ENCODE data around the gene ANKS3.

ANKS3 gene, protein sequence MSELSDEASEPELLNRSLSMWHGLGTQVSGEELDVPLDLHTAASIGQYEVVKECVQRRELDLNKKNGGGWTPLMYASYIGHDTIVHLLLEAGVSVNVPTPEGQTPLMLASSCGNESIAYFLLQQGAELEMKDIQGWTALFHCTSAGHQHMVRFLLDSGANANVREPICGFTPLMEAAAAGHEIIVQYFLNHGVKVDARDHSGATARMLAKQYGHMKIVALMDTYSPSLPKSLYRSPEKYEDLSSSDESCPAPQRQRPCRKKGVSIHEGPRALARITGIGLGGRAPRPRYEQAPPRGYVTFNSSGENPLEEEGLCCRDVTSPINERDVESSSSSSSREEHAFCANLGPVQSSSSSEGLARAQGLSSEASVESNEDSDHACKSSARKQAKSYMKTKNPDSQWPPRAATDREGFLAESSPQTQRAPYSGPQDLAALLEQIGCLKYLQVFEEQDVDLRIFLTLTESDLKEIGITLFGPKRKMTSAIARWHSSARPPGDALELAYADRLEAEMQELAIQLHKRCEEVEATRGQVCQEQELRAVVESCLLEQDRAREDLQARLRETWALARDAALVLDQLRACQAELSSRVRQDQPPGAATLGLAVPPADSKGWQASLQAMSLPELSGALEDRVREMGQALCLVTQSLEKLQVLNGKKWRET

DNA sequence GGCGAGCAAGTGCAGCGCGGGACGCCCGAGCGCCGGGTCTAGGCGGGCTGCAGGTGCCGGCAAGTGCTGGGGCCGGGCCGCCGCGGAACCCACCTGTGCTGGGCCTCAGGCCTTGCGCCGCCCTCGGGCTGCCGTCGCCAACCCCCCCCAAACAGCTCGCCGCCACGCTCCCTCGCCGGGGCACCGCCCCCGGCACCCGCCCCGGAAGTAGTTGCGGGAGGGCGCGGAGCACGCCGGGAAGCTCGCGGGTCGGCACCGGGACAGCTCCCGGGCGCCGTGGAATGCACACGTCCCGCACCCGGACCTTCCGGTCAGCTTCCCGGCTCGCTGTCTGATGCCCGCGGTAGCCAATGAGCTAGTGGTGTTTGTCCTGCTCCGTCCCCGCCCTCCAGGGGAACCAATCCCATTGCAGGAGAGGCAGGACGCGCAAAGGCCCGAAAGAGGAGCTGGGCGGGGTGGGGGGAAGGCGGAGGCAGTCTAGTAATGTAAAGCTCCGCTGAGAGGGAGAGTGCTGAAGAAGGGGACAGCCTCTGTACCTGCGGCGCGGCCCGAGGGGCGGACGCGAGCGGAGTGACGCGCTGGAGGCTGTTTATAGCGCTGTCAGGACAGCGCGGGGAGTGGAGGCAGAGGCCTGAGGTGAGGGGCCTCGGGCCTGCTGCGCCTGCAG is at the start of gene ANKS3, which contains the start of gene DNAAF8:
TSS of gene ANKS3 (minus strand) at position 209 of the 667 bp plus-strand sequence. CDS start 4,122 bp downstream, outside the sequence.
TSS of gene DNAAF8 (plus strand) at position 475 of the 667 bp plus-strand sequence. CDS start 1,978 bp downstream, outside the sequence.
- DNase-seq = peak; percentile 82

DNA sequence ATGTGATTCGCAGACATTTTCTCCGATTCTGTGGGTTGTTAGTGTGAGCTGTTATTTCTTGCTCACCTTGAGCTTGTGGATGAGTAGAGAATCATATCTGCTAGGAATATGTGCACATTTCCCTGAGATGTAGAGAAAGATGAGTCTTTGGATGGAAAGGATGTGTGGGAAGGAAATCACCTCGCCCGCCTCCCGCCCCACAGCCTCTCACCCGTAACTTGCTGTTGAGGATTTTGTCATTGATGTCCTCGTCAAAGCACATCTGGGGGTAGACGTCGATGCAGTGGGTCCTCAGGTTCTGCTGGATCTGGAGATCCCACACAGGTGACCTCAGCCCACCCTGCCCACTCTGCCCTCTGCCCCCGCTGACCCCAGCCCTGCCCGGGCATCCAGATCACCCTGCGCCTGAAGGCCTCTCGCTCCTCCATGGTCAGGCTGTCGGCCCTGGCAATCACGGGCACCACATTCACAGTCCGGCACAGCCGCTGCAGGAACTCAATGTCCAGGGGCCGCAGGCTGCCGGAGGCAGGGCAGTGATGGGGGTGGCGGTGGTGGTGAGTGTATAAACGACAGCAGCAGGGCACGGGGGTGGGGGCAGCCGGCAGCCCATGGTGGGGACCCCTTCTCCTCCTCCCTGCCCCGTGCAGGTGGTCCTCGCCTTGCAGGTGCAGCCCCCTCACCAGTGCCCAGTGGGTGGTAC is 49.3 kb upstream of the ANKS3 start:
- DNase-seq = no peak

DNA sequence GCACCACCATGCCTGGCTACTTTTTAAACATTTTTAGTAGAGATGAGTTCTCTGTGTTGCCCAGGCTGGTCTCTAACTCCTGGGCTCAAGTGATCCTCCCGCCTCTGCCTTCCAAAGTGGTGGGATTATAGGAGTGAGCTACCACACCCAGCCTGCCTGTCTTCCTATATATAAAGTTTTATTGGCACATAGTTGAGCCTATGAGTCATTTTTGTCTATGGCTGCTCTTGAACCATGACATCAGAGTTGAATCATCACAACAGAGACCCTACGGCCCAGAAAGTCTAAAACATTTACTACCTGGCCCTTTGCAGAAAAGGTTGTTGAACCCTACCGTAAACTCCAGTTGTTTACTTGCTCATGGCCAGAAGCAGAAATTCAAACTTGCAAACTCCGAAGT is 46.2 kb upstream of the ANKS3 start:
- DNase-seq = no peak

DNA sequence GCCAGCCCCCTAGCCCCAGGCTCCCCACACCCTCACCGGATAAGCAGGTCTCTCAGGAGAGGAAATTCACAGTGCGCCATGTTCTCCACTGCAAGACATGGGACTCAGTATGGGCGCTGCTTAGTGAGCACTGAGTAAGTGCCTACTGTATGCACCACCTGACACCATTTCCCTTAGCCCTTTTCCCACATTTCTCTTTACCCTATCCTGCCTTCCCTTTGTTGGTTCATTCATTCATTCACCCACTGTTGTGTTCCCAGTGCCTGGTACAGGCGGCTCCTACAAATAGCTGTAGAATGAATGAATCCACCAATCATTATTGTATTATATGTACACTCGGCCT is 44.0 kb upstream of the ANKS3 start:
- no peak for DNase-seq

DNA sequence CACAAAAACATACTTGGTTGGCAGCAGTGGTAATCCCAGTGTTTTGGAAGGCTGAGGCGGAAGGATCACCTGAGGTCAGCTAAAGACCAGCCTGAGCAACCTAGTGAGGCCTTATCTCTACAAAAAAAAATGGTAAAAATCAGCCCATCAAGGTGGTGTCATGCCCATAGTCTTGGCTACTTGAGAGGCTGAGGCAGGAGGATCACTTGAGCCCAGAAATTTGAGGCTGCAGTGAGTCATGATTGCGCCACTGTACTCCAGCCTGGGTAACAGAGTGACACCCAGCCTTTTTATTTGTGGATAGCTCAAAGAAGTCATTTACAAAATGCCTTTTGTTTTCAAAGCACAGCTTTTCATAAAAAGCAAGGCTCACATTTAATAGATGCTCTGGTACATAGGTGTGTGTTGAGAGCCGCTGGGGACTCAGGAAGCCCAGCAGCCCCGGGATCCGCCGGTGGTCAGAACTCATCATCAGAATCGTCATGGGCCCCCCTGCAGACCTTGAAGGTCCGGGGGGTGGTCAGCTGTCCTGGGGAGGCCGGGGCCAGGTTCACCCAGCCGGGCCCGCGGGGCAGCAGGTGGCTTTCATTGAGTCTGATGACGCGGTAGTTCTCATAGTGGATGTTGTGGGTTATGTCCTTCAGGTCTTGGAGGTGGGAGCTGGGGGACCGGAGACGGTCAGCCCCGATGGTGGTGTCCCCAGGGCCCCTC is 43.4 kb upstream of the ANKS3 start:
- no peak for DNase-seq

DNA sequence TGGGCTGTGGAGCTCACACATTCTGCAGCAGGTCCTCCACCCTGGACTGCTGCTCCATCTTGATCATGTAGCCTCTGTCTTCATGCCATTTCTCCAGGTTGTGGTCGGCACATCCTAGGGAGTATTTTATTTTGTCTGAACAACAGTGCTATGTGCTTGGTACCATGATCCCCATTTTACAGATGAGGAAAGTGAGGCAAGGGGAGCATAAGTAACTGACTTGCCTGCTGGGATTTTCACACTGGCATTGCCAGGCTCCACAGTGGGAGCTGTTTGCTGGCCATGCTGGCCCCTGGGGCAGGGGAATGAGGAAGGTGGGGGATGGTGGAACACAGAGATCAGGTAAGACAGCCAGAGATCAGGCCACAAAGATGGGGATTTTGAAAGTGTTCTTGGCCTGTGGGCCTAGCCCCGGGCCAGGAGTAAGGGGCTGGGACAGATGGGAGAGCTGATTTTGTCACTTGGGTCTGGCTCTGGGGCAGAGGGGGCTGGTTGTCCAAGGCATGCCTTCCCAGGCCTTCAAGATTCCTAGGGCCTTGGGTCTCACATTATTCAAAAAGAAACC is 42.2 kb upstream of the ANKS3 start:
- no peak for DNase-seq

DNA sequence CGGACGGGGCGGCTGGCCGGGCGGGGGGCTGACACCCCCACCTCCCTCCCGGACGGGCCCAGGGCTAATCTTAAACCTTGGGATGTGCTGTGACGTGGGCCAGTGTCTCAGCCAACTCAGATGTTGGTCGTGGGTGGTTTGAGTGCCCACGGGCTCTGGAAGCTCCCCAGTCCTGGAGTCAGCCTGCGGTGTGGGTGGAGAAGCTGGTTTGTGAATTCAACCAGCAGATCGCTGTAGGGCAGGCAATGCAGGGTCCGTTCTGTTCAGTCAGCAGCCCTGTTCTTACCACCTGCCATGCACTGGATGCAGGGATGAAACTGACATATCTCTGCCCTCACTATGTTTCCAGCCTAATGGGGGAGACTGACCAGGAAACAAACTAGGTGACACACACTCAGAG is 40.9 kb upstream of the ANKS3 start:
- no peak for DNase-seq

DNA sequence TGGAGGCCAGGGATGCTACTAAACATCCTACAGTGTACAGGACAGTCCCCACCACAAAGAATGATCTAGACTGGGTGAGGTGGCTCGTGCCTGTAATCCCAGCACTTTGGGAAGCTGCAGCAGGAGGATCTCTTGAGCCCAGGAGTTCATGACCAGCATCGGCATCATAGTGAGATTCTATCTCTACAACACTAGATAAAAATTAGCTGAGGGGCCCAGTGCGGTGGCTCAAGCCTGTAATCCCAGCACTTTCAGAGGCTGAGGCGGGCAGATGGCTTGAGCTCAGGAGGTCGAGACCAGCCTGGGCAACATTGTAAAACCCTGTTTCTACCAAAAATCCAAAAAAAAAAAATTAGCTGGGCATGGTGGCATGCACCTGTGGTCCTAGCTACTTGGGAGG is 38.3 kb upstream of the ANKS3 start:
- no peak for DNase-seq

DNA sequence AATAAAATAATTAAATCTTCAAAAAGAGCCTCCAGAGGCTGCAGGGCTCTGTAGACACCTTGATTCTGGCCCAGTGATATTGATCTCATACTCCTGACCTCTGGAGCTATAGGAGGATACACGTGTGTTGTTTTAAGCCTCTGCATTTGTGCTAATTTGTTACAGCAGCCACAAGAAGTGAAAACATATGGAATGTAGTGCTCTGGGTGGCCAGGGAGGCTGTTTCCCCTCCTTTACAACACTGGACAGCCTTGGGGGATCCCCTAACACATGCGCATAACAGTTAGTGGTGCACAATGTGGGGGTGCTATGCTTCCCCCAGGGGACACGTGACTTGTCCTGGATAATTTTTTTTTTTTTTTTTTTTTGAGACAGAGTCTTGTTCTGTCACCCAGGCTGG is 37.6 kb upstream of the ANKS3 start:
- DNase-seq = no peak

DNA sequence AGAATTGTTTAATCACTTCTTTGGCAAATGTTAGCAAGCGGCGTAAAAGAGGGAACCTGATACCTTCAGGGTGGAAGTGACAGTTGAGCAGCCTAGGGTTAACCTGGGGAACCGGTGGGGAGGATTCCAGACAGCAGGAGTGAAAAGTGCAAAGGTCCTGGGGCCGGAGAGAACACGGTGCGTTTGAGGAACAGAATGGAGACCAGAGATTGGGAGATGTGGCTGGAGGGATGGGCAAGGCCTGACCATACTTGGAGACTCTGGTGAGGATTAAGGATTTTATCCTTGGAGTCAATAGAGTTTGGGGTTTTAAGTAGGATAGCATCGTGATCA is 35.2 kb upstream of the ANKS3 start:
- no peak for DNase-seq

DNA sequence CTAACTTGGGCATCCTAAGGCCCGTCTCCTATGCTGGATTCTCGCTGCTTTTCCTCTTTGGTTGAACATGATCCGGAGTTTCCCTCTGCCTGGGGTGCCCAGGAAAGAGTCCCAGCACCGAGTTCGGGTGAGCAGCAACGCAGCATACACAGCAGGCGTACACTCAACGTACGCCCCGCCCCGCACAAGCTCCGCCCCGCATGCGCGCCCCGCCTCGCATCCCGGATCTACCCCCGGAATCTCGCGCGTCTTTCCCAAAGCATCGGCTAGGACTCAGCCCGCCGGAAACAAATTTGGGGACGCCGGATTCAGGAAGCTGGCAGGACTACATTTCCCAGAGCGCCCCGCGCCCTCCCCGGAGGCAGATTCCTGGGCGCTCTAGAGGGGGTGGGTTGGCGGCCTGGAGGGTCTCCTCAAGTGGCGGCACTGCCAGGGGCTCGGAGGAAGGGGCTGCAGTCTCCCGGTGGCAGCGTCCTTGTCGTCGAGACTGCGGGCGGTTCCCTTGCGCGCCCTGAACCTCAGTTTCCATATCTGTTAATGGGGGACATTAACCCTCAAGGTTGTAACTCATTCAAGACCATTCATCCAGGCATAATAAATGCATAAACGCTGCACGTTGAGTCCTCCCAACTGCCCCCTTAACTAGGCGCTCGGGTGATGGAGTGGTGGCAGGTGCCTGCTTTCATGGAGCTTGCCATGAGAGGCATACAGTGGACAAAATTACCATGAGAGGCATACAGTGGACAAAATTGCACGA is 34.7 kb upstream of the ANKS3 start:
- DNase-seq = peak; percentile 82

DNA sequence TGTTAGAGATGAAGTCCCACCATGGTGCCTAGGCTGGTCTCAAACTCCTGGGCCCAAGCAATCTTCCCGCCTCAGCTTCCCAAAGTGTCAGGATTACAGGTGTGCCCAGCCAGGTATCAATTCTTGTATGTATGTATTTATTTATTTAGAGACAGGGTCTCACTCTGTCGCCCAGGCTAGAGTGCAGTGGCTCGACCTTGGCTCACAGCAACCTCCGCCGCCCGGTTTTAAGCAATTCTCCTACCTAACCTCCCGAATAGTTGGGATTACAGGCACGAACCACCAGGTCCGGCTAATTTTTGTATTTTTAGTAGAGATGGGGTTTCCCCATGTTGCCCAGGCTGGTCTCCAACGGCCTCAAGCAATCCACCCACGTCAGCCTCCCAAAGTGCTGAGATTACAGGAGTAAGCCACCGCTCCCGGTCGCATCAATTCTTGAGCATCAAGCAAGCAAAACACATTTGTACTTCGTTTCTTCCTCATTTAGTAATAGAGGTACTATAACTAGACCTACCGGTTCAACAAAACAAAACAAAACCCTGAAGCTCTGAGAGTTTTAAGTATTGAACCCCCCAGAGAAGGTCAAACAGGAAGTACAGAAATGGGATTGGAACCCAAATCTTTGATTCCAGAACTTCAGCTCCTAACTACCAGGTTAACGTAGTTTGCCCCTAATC is 33.9 kb upstream of the ANKS3 start:
- DNase-seq = no peak

DNA sequence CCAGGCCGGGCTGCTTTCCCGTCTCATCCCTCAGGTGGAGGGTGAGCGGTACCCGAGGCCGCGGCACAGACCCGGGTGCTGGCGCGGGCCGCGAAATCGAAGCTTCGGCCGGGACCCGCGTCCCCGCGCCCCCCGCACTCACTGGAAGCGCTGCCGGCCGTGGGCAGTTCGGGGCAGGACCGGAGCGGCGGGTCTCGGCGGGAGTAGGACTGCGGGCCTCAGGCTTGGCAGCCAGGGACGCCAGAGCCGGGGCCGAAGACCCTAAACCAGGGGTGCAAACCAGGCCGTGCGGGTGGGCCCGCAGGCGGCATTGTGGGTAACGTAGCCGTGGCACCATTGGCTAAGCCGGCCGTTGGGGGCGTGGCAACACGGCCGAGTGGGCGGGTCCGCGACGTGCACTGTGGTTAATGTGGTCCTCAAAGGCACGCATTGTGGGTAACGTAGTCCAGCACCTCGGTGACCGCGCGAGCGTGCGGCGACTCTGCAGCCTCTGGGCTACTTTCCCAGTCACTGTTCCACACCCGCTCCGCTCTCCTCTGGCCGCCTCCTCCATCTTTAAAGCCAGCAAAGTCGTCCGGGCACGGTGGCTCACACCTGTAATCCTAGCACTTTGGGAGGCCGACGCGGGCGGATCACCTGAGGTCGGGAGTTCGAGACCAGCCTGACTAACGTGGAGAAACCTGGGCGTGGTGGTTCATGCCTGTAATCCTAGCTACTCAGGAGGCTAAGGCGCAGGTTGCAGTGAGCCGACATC is 33.0 kb upstream of the ANKS3 start, which contains the start of gene ZNF500:
TSS of gene ZNF500 (minus strand) at position 288 of the 754 bp plus-strand sequence. CDS start 1,184 bp downstream, outside the sequence.
- DNase-seq = peak; percentile 89

DNA sequence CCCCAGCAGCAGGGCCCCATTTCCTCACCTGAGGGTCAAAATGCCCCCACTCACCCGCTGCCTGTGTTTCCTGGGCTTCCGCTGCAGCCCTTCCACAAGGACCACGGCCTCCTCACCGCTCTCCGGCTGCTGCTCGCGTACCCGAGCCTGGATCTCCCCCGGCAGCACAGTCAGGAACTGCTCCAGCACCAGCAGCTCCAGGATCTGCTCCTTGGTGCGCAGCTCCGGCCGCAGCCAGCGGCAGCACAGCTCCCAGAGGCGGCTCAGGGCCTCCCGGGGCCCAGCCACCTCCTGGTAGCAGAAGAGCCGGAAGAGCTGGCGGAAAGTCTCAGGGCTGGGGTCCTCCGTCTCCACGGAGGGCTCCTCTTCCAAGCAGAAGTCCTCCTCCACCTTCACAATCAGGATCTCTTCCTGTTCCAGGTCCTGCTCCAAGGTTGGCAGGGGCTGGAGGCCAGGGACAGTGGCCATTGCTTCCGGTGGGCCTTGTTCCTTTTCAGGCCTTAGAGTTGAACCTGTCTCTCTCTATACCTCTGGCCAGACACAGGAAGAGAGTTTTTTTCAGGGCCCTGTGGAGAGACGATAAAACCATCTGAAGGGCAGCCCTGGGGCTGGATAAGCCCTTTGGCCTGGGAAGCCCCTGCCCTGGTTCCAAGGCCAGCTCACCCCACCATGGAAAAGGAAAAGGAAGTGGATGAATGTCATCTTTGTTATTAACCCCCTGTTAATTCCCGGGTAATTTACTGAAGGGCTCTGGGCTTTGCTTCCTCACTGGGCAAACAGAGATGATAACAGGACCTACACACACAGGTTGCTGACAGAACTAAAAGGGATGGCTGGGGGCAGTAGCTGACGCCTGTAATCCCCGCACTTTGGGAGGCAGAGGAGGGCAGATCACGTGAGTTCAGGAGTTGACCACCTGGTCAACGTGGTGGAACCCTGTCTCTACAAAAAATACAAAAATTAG is 31.7 kb upstream of the ANKS3 start:
- no peak for DNase-seq

DNA sequence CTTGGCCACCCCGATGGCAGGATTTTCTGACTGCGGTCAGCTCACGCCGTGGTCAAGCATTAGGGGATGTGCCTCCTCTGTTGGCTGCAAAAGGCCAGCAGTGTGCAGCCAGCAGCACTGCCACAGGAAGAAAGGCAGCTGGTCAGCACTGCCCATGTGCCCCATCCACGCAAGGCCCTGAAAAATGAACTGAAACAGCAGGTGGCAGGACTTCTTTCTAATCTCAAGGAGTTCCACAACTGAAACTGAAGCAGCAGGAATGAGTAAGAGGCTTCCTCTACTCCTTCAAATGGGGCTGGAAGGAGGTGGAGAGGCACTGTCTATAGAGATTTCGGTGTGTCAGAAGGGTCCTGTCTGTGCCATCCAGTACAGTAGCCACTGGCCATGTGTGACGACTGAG is 29.7 kb upstream of the ANKS3 start:
- no peak for DNase-seq

DNA sequence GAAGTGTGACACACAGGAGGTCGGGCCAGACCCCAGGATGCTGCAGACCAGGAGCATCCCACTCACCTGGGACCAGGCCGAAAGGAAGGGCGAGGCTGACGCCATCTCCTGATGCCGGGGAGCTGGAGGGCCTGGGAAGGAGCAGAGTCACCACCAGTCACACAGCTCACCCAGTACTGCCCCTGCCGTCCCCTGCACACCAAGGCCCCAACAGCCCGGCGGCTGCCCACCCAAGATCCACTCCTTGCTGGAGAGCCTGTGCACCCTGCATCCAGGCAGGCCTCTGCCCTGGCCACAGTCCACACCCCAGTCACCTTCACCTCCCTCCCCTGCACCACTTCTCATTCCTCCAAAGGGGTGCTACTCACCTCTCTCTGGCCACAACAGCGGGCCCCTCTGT is 28.1 kb upstream of the ANKS3 start:
- no peak for DNase-seq

DNA sequence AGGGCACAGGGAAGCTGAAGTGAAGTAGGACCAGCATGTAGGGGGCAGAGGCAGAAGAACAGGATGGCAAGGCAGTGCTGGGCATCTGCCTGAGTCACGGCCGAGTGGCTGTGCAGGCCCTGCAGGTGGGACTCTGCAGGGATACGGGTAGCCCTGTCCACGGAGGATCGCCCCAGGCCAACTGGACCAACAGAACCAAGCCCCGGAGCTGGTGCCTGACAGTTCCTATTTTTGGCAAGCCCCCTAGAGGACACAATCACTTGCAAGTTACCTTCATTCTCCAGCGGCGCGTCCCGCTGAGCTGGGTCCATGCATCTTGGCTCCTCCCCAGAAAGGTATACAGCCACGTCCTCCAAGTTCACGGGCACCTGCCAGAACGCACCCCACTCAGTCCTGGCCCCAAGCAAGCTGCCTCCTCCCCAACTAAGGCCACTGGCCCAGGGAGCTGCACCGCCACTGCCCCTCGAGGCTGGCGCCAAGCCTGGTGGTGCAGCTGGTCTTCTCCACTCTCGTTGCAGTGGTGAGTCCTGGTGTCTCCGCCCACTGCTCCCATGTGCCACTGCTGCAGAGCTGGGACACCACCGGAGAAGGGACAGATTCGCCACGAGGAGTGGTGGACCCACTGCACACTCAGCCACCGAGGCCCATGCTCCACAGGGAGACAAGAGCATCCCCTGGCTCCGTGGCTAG is 26.3 kb upstream of the ANKS3 start:
- DNase-seq = no peak

DNA sequence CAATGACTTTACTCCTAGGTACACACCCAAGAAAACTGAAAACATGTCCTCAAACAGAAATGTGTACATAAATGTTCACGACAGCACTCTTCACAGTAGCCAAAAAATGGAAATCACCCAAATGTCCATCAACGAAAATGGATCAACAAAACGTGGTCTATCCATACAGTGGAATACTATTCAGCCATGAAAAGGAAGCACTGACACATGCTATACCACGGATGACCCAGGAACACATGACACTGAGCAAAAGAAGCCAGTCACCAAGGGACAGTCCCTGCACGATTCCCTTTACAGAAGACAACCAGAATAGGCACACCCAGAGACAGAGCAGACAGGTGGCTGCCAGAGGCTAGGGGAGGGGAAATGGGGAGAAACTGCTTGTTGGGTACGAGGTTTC is 21.6 kb upstream of the ANKS3 start:
- no peak for DNase-seq

Data from GOT3 (cell line).